ENCODE data around the gene CALN1.

Gene CALN1

GRCh38 chr7:72111086-72111485, 301.1 kb downstream of the CALN1 start:
- H4K91ac ChIP-seq (ENCODE audit: low read depth, low read length, poor library complexity): no peak overlapping the region
- H3K4ac ChIP-seq (ENCODE audit: low read length): no peak overlapping the region
- no peak overlapping the region for H3K18ac ChIP-seq (ENCODE audit: low read length)
- WGBS, 2 donors (ENCODE audit: extremely low coverage in 2 of 2, insufficient read length in 2 of 2, insufficient replicate concordance in 1 of 2): no CpG with 5 or more reads among the region's 8 CpGs
- H2AFZ ChIP-seq (ENCODE audit: low read length): no peak overlapping the region
- H3K79me1 ChIP-seq (ENCODE audit: low read depth, low read length): no peaks in the 10 kb centered on the region
- H2BK15ac ChIP-seq (ENCODE audit: low read length): no peak overlapping the region
- no peak overlapping the region for H3K4me3 ChIP-seq (ENCODE audit: low read length in 2 of 2)
- no peak overlapping the region for H4K8ac ChIP-seq (ENCODE audit: low read depth, low read length)
- H2BK12ac ChIP-seq (ENCODE audit: low read length): no peak overlapping the region
- no peak overlapping the region for H2BK5ac ChIP-seq (ENCODE audit: low read length)
- H2AK5ac ChIP-seq (ENCODE audit: low read depth, low read length): no peak overlapping the region
- no peak overlapping the region for H3K27ac ChIP-seq (replicated peaks; ENCODE audit: low read length)
- H3K9me3 ChIP-seq (replicated peaks in 1 of 2; ENCODE audit: control insufficient read depth in 2 of 2, insufficient read depth in 1 of 2, low read depth in 1 of 2, low read length in 2 of 2): peaks cover 1 to 2% of the 10 kb centered on the region in 2 donors
- H3K9ac ChIP-seq (ENCODE audit: low read depth, low read length, poor library complexity): no peak overlapping the region
- no peak overlapping the region for H3K23ac ChIP-seq (ENCODE audit: low read depth, low read length, poor library complexity)
- no peaks in the 10 kb centered on the region for H3K27me3 ChIP-seq (ENCODE audit: control insufficient read depth in 3 of 3, insufficient read depth in 3 of 3, low read depth in 1 of 3, low read length in 3 of 3)
- DNase-seq (ENCODE audit: low spot score): no peak
- H3K14ac ChIP-seq (ENCODE audit: low read length): no peak overlapping the region
- peaks cover 0 to 2% of the 10 kb centered on the region in 2 donors for H3K4me1 ChIP-seq (ENCODE audit: control insufficient read depth in 2 of 2, insufficient read depth in 1 of 2, low read depth in 1 of 2, low read length in 2 of 2)
- H3K36me3 ChIP-seq (replicated peaks in 1 of 2; ENCODE audit: control insufficient read depth in 2 of 2, insufficient read depth in 2 of 2, low read length in 2 of 2): no peaks in the 10 kb centered on the region
- no peak overlapping the region for H3K4me2 ChIP-seq (ENCODE audit: insufficient read depth, low read length, poor library complexity, severe bottlenecking)
- no peak overlapping the region for H2BK120ac ChIP-seq (ENCODE audit: low read depth, low read length)

GRCh38 chr7:72109566-72109965, 302.6 kb downstream of the CALN1 start:
- H2BK15ac ChIP-seq (ENCODE audit: low read length): no peak overlapping the region
- no peak overlapping the region for H2BK5ac ChIP-seq (ENCODE audit: low read length)
- no peak overlapping the region for H3K4ac ChIP-seq (ENCODE audit: low read length)
- peak overlapping the region; percentile 45 for H3K18ac ChIP-seq (ENCODE audit: low read length)
- H2BK12ac ChIP-seq (ENCODE audit: low read length): no peak overlapping the region
- no peak overlapping the region for H4K8ac ChIP-seq (ENCODE audit: low read depth, low read length)
- peak overlapping the region; percentile 30 for H4K91ac ChIP-seq (ENCODE audit: low read depth, low read length, poor library complexity)
- no peak overlapping the region for H3K14ac ChIP-seq (ENCODE audit: low read length)
- no peak for DNase-seq (ENCODE audit: low spot score)
- H3K27me3 ChIP-seq (ENCODE audit: control insufficient read depth in 3 of 3, insufficient read depth in 3 of 3, low read depth in 1 of 3, low read length in 3 of 3): no peaks in the 10 kb centered on the region
- H3K36me3 ChIP-seq (replicated peaks in 1 of 2; ENCODE audit: control insufficient read depth in 2 of 2, insufficient read depth in 2 of 2, low read length in 2 of 2): no peaks in the 10 kb centered on the region
- H3K9me3 ChIP-seq (replicated peaks in 1 of 2; ENCODE audit: control insufficient read depth in 2 of 2, insufficient read depth in 1 of 2, low read depth in 1 of 2, low read length in 2 of 2): peaks cover 1 to 2% of the 10 kb centered on the region in 2 donors
- no peak overlapping the region for H3K9ac ChIP-seq (ENCODE audit: low read depth, low read length, poor library complexity)
- H2BK120ac ChIP-seq (ENCODE audit: low read depth, low read length): no peak overlapping the region
- no peak overlapping the region for H3K4me2 ChIP-seq (ENCODE audit: insufficient read depth, low read length, poor library complexity, severe bottlenecking)
- H3K79me1 ChIP-seq (ENCODE audit: low read depth, low read length): no peaks in the 10 kb centered on the region
- WGBS, 2 donors (ENCODE audit: extremely low coverage in 2 of 2, insufficient read length in 2 of 2, insufficient replicate concordance in 1 of 2): no CpG with 5 or more reads among the region's 8 CpGs
- H3K4me3 ChIP-seq (ENCODE audit: low read length in 2 of 2): no peak overlapping the region
- no peak overlapping the region for H2AK5ac ChIP-seq (ENCODE audit: low read depth, low read length)
- no peak overlapping the region for H2AFZ ChIP-seq (ENCODE audit: low read length)
- no peak overlapping the region for H3K23ac ChIP-seq (ENCODE audit: low read depth, low read length, poor library complexity)
- H3K4me1 ChIP-seq (ENCODE audit: control insufficient read depth in 2 of 2, insufficient read depth in 1 of 2, low read depth in 1 of 2, low read length in 2 of 2): peaks cover 0 to 2% of the 10 kb centered on the region in 2 donors
- no peak overlapping the region for H3K27ac ChIP-seq (replicated peaks; ENCODE audit: low read length)

GRCh38 chr7:72106405-72106804, 305.7 kb downstream of the CALN1 start:
- WGBS, 2 donors (ENCODE audit: extremely low coverage in 2 of 2, insufficient read length in 2 of 2, insufficient replicate concordance in 1 of 2): 100% methylated on average over 1 of the region's 1 CpG; no CpG with 5 or more reads in 1 of the 2 donors
- H3K18ac ChIP-seq (ENCODE audit: low read length): no peak overlapping the region
- H2AFZ ChIP-seq (ENCODE audit: low read length): no peak overlapping the region
- no peak overlapping the region for H3K9ac ChIP-seq (ENCODE audit: low read depth, low read length, poor library complexity)
- DNase-seq (ENCODE audit: low spot score): no peak
- H3K27ac ChIP-seq (replicated peaks; ENCODE audit: low read length): no peak overlapping the region
- no peak overlapping the region for H3K23ac ChIP-seq (ENCODE audit: low read depth, low read length, poor library complexity)
- no peak overlapping the region for H4K8ac ChIP-seq (ENCODE audit: low read depth, low read length)
- no peak overlapping the region for H2AK5ac ChIP-seq (ENCODE audit: low read depth, low read length)
- no peak overlapping the region for H2BK12ac ChIP-seq (ENCODE audit: low read length)
- no peak overlapping the region for H2BK5ac ChIP-seq (ENCODE audit: low read length)
- H3K4me1 ChIP-seq (ENCODE audit: control insufficient read depth in 2 of 2, insufficient read depth in 1 of 2, low read depth in 1 of 2, low read length in 2 of 2): no peaks in the 10 kb centered on the region
- no peaks in the 10 kb centered on the region for H3K36me3 ChIP-seq (replicated peaks in 1 of 2; ENCODE audit: control insufficient read depth in 2 of 2, insufficient read depth in 2 of 2, low read length in 2 of 2)
- H3K79me1 ChIP-seq (ENCODE audit: low read depth, low read length): no peaks in the 10 kb centered on the region
- no peak overlapping the region for H2BK120ac ChIP-seq (ENCODE audit: low read depth, low read length)
- H4K91ac ChIP-seq (ENCODE audit: low read depth, low read length, poor library complexity): no peak overlapping the region
- H3K9me3 ChIP-seq (replicated peaks in 1 of 2; ENCODE audit: control insufficient read depth in 2 of 2, insufficient read depth in 1 of 2, low read depth in 1 of 2, low read length in 2 of 2): peaks cover 1 to 2% of the 10 kb centered on the region in 2 donors
- H3K14ac ChIP-seq (ENCODE audit: low read length): no peak overlapping the region
- no peak overlapping the region for H2BK15ac ChIP-seq (ENCODE audit: low read length)
- H3K4me2 ChIP-seq (ENCODE audit: insufficient read depth, low read length, poor library complexity, severe bottlenecking): no peak overlapping the region
- H3K4ac ChIP-seq (ENCODE audit: low read length): no peak overlapping the region
- no peak overlapping the region for H3K4me3 ChIP-seq (ENCODE audit: low read length in 2 of 2)
- no peaks in the 10 kb centered on the region for H3K27me3 ChIP-seq (ENCODE audit: control insufficient read depth in 3 of 3, insufficient read depth in 3 of 3, low read depth in 1 of 3, low read length in 3 of 3)

GRCh38 chr7:72101444-72101843, 310.7 kb downstream of the CALN1 start:
- no peak overlapping the region for H2AFZ ChIP-seq (ENCODE audit: low read length)
- H4K8ac ChIP-seq (ENCODE audit: low read depth, low read length): no peak overlapping the region
- no peak overlapping the region for H3K4me2 ChIP-seq (ENCODE audit: insufficient read depth, low read length, poor library complexity, severe bottlenecking)
- H3K18ac ChIP-seq (ENCODE audit: low read length): no peak overlapping the region
- H3K14ac ChIP-seq (ENCODE audit: low read length): no peak overlapping the region
- no peak overlapping the region for H3K9ac ChIP-seq (ENCODE audit: low read depth, low read length, poor library complexity)
- no peaks in the 10 kb centered on the region for H3K79me1 ChIP-seq (ENCODE audit: low read depth, low read length)
- DNase-seq (ENCODE audit: low spot score): no peak
- no peaks in the 10 kb centered on the region for H3K9me3 ChIP-seq (replicated peaks in 1 of 2; ENCODE audit: control insufficient read depth in 2 of 2, insufficient read depth in 1 of 2, low read depth in 1 of 2, low read length in 2 of 2)
- no peak overlapping the region for H3K23ac ChIP-seq (ENCODE audit: low read depth, low read length, poor library complexity)
- H4K91ac ChIP-seq (ENCODE audit: low read depth, low read length, poor library complexity): no peak overlapping the region
- H2BK5ac ChIP-seq (ENCODE audit: low read length): no peak overlapping the region
- no peak overlapping the region for H2BK15ac ChIP-seq (ENCODE audit: low read length)
- H3K27me3 ChIP-seq (ENCODE audit: control insufficient read depth in 3 of 3, insufficient read depth in 3 of 3, low read depth in 1 of 3, low read length in 3 of 3): no peaks in the 10 kb centered on the region
- H3K36me3 ChIP-seq (replicated peaks in 1 of 2; ENCODE audit: control insufficient read depth in 2 of 2, insufficient read depth in 2 of 2, low read length in 2 of 2): no peaks in the 10 kb centered on the region
- H3K4me3 ChIP-seq (ENCODE audit: low read length in 2 of 2): no peak overlapping the region
- WGBS, 2 donors (ENCODE audit: extremely low coverage in 2 of 2, insufficient read length in 2 of 2, insufficient replicate concordance in 1 of 2): no CpG with 5 or more reads among the region's 6 CpGs
- no peak overlapping the region for H2BK120ac ChIP-seq (ENCODE audit: low read depth, low read length)
- H3K4me1 ChIP-seq (ENCODE audit: control insufficient read depth in 2 of 2, insufficient read depth in 1 of 2, low read depth in 1 of 2, low read length in 2 of 2): no peaks in the 10 kb centered on the region
- H3K27ac ChIP-seq (replicated peaks; ENCODE audit: low read length): no peak overlapping the region
- H2BK12ac ChIP-seq (ENCODE audit: low read length): no peak overlapping the region
- H2AK5ac ChIP-seq (ENCODE audit: low read depth, low read length): no peak overlapping the region
- no peak overlapping the region for H3K4ac ChIP-seq (ENCODE audit: low read length)
